Liver (tissue), 9 donors: ENCODE measurements around the gene ADGRG1. TPM values are rescaled to one million over a fixed set of nuclear protein-coding genes. Genes with fewer than 3 reads are reported as not detected.

Experiments
- DNase-seq: peaks from one replicate; pipeline ENCODE4 v3.0.0-alpha.2; 2017; ENCODE audit warnings: low spot score
- H3K27ac ChIP-seq, 2 donors: one replicate each; pipeline ENCODE4 v1.7.0; 2013; ENCODE audit warnings: inconsistent platforms in 2 of 2, low read length in 2 of 2, control low read depth in 1 of 2, low read depth in 1 of 2, mild to moderate bottlenecking in 1 of 2
- H3K27me3 ChIP-seq, 4 donors: one replicate each; pipeline versions ENCODE4 v1.6.1 to v1.7.0; 2013; ENCODE audit warnings: low read length in 3 of 4, inconsistent platforms in 1 of 4, mild to moderate bottlenecking in 1 of 4, moderate library complexity in 1 of 4; ENCODE audit not compliant: control insufficient read depth in 4 of 4, insufficient read depth in 4 of 4
- H3K36me3 ChIP-seq, 4 donors: one replicate each; pipeline versions ENCODE4 v1.6.1 to v1.7.0; 2013; ENCODE audit warnings: low read length in 3 of 4, mild to moderate bottlenecking in 3 of 4, low read depth in 1 of 4, moderate library complexity in 1 of 4; ENCODE audit not compliant: control insufficient read depth in 4 of 4, insufficient read depth in 3 of 4
- H3K4me1 ChIP-seq, 4 donors: one replicate each; pipeline versions ENCODE4 v1.6.1 to v1.7.0; 2013; ENCODE audit warnings: low read length in 3 of 4, mild to moderate bottlenecking in 3 of 4, moderate library complexity in 1 of 4; ENCODE audit not compliant: control insufficient read depth in 4 of 4, insufficient read depth in 4 of 4
- H3K4me3 ChIP-seq, 3 donors: one replicate each; pipeline versions ENCODE4 v1.6.1 to v1.7.0; 2013; ENCODE audit warnings: low read length in 3 of 3, control low read depth in 1 of 3, low read depth in 1 of 3, mild to moderate bottlenecking in 1 of 3
- H3K9ac ChIP-seq, 2 donors: one replicate each; pipeline ENCODE4 v1.7.0; 2013; ENCODE audit warnings: low read length in 2 of 2, mild to moderate bottlenecking in 2 of 2, moderate library complexity in 2 of 2, control low read depth in 1 of 2, low read depth in 1 of 2
- H3K9me3 ChIP-seq, 4 donors: one replicate each; pipeline versions ENCODE4 v1.6.1 to v1.7.0; 2013; ENCODE audit warnings: low read length in 3 of 4; ENCODE audit not compliant: control insufficient read depth in 4 of 4
- ATF3 ChIP-seq: IDR thresholded peaks from 2 replicates; pipeline ENCODE4 v1.6.1; 2016; ENCODE audit warnings: antibody characterized with exemption
- CTCF ChIP-seq: fragments of 150-350 bp; IDR thresholded peaks from 2 replicates; pipeline ENCODE4 v1.5.1; 2017; ENCODE audit warnings: improper control_type of control experiment, low read depth, low read length; ENCODE audit not compliant: missing input control
- EGR1 ChIP-seq, 2 donors: IDR thresholded peaks; 2 replicates each; pipeline ENCODE4 v1.6.1; 2016 to 2018; ENCODE audit warnings: antibody characterized with exemption in 2 of 2, low read depth in 2 of 2
- FOXA1 ChIP-seq: IDR thresholded peaks from 2 replicates; pipeline ENCODE4 v1.6.1; 2016; ENCODE audit warnings: antibody characterized with exemption
- FOXA2 ChIP-seq: IDR thresholded peaks from 2 replicates; pipeline ENCODE4 v1.6.1; 2016; ENCODE audit warnings: antibody characterized with exemption
- GABPA ChIP-seq, 2 donors: IDR thresholded peaks in 1 of 2; conservative IDR thresholded peaks in 1 of 2; 2 replicates each; pipeline ENCODE4 v1.6.1; 2016; ENCODE audit warnings: antibody characterized with exemption in 2 of 2, mild to moderate bottlenecking in 1 of 2, moderate library complexity in 1 of 2
- HNF4A ChIP-seq, 2 donors: conservative IDR thresholded peaks; 2 replicates each; pipeline ENCODE4 v1.6.1; 2016; ENCODE audit warnings: antibody characterized with exemption in 2 of 2, mild to moderate bottlenecking in 2 of 2
- HNF4G ChIP-seq: IDR thresholded peaks from 2 replicates; pipeline ENCODE4 v1.6.1; 2016; ENCODE audit warnings: antibody characterized with exemption
- JUND ChIP-seq, 2 donors: IDR thresholded peaks; 2 replicates each; pipeline ENCODE4 v1.6.1; 2016; ENCODE audit warnings: antibody characterized with exemption in 2 of 2
- MAX ChIP-seq: IDR thresholded peaks from 2 replicates; pipeline ENCODE4 v1.6.1; 2016; ENCODE audit warnings: antibody characterized with exemption
- NR2F2 ChIP-seq: IDR thresholded peaks from 2 replicates; pipeline ENCODE4 v1.6.1; 2016; ENCODE audit warnings: antibody characterized with exemption
- RAD21 ChIP-seq, 2 donors: IDR thresholded peaks; 2 replicates each; pipeline ENCODE4 v1.6.1; 2016; ENCODE audit warnings: antibody characterized with exemption in 2 of 2, mild to moderate bottlenecking in 2 of 2
- REST ChIP-seq: IDR thresholded peaks from 2 replicates; pipeline ENCODE4 v1.6.1; 2016; ENCODE audit warnings: antibody characterized with exemption, mild to moderate bottlenecking
- RXRA ChIP-seq, 2 donors: IDR thresholded peaks; 2 replicates each; pipeline ENCODE4 v1.6.1; 2017 to 2018; ENCODE audit warnings: antibody characterized with exemption in 2 of 2, mild to moderate bottlenecking in 1 of 2
- SP1 ChIP-seq: IDR thresholded peaks from 2 replicates; pipeline ENCODE4 v1.6.1; 2018; ENCODE audit warnings: antibody characterized with exemption, mild to moderate bottlenecking
- WGBS: extraction: QIAGEN DNeasy Blood & Tissue Kit; methylation state at CpG from one replicate; pipeline ENCODE4 v1.1.7; 2013; 5-methylcytosine and 5-hydroxymethylcytosine counted together
- polyA plus RNA-seq, 2 donors: library from polyadenylated mRNA; stranded (reverse) in 1 of 2; unstranded in 1 of 2; fragments of 200-250 nt in 1 of 2; fragments of >200 nt in 1 of 2; fragmentation: Nextera tagmentation in 1 of 2; extraction: Ambion mirVana in 1 of 2; gene quantifications; one replicate each; pipeline versions ENCODE4 v1.2.1 to v1.2.3, GENCODE V29; 2013 to 2015
- total RNA-seq, 2 donors: library from RNA; depleted of rRNA; stranded (reverse); fragments of >200 nt; gene quantifications; one replicate each; pipeline ENCODE4 v1.2.3, GENCODE V29; 2014
- donor health status: healthy.
- donor health status: healthy.
- donor health status: healthy.
- donor health status: healthy.
- donor health status: healthy.

Gene ADGRG1
- total and polyA plus RNA-seq, 4 donors = 1.7 to 3.3 (median 2.0) TPM

- Histone ChIP-seq H3K9me3 (no peaks in the 10 kb centered on the region), H3K4me3 (no peak overlapping the region), H3K9ac (no peak overlapping the region), H3K4me1 (no peaks in the 10 kb centered on the region), H3K27me3 (no peaks in the 10 kb centered on the region), H3K36me3 (no peaks in the 10 kb centered on the region), H3K27ac (no peak overlapping the region)
- no peak for TF ChIP-seq JUND (IDR thresholded peaks at IDR 0.05)
- no peak for DNase-seq
- WGBS = 74% methylated on average over 6 of the region's 6 CpGs
These were observed 21.0 kb downstream of the ADGRG1 start for GRCh38 chr16:57649443-57649751.

GRCh38 chr16:57649846-57650245 is 21.4 kb downstream of the ADGRG1 start:
- H3K27me3 ChIP-seq = no peaks in the 10 kb centered on the region
- H3K9ac ChIP-seq = no peak overlapping the region
- TF ChIP-seq FOXA1 = no peak
- TF ChIP-seq REST = no peak
- no peak for TF ChIP-seq EGR1 (IDR thresholded peaks at IDR 0.05; ENCODE audit: low read depth in 2 of 2)
- no peak for TF ChIP-seq ATF3
- no peak for TF ChIP-seq JUND (IDR thresholded peaks at IDR 0.05)
- TF ChIP-seq CTCF = no peak
- no peak for TF ChIP-seq SP1
- no peak for TF ChIP-seq HNF4G
- no peak for TF ChIP-seq GABPA (IDR thresholded peaks at IDR 0.05 in 1 of 2, conservative IDR thresholded peaks at IDR 0.05 in 1 of 2)
- TF ChIP-seq RAD21 (IDR thresholded peaks at IDR 0.05) = no peak
- TF ChIP-seq FOXA2 = no peak
- TF ChIP-seq RXRA (IDR thresholded peaks at IDR 0.05) = no peak
- no peak for TF ChIP-seq NR2F2
- TF ChIP-seq HNF4A (conservative IDR thresholded peaks at IDR 0.05) = no peak
- TF ChIP-seq MAX = no peak
- H3K4me1 ChIP-seq = no peaks in the 10 kb centered on the region
- no peaks in the 10 kb centered on the region for H3K36me3 ChIP-seq
- no peak overlapping the region for H3K4me3 ChIP-seq
- no peaks in the 10 kb centered on the region for H3K9me3 ChIP-seq
- H3K27ac ChIP-seq = no peak overlapping the region
- 92% methylated on average over 7 of the region's 7 CpGs for WGBS
- no peak for DNase-seq
